GM18519 (cell line): ENCODE results near the gene MGAT4D.
"Not testable (repeated sequence)": the region's sequence is repeated elsewhere in the genome, so short reads cannot be mapped to it uniquely, and the experiment has no call there.

Source experiments
- ATAC-seq: cut with Tn5 transposase; IDR thresholded peaks from one replicate; pipeline ENCODE4 v1.9.1; 2021; ENCODE audit warnings: mild to moderate bottlenecking, moderate library complexity; ENCODE audit not compliant: unreplicated experiment, low FRiP score

MGAT4D gene

GRCh38 chr4:140497747-140498636, at the start of gene MGAT4D:
Gene MGAT4D (minus strand): TSS chr4:140498293. CDS start chr4:140498222, 71 bp downstream.
- ATAC-seq: no peak

- no peak for ATAC-seq
These were observed 35.9 kb upstream of the MGAT4D start for GRCh38 chr4:140533951-140534480.

- no peak for ATAC-seq
These were observed 31.3 kb upstream of the MGAT4D start for GRCh38 chr4:140529434-140529833.

GRCh38 chr4:140523857-140524742, 26.0 kb upstream of the MGAT4D start, which contains the start of gene ELMOD2:
Gene ELMOD2 (plus strand): TSS chr4:140524168. CDS start chr4:140525429, 1,261 bp downstream.
- ATAC-seq: peak; percentile 100

GRCh38 chr4:140523370-140523856, 25.3 kb upstream of the MGAT4D start:
- no peak for ATAC-seq

- no peak for ATAC-seq
These were observed 17.3 kb upstream of the MGAT4D start for GRCh38 chr4:140515423-140515822.

GRCh38 chr4:140513765-140514164, 15.7 kb upstream of the MGAT4D start:
- ATAC-seq: not testable (repeated sequence)

GRCh38 chr4:140504261-140504660, 6.2 kb upstream of the MGAT4D start:
- no peak for ATAC-seq

- no peak for ATAC-seq
These were observed 1.3 kb upstream of the MGAT4D start for GRCh38 chr4:140499391-140499790.

GRCh38 chr4:140497405-140497746, 717 bp downstream of the MGAT4D start:
- no peak for ATAC-seq

- ATAC-seq: no peak
These were observed 12.2 kb downstream of the MGAT4D start for GRCh38 chr4:140485939-140486338.

GRCh38 chr4:140483445-140483844, 14.6 kb downstream of the MGAT4D start:
- no peak for ATAC-seq

- no peak for ATAC-seq
These were observed 25.9 kb downstream of the MGAT4D start for GRCh38 chr4:140472156-140472555.

- no peak for ATAC-seq
These were observed 28.0 kb downstream of the MGAT4D start for GRCh38 chr4:140469791-140470733.

GRCh38 chr4:140466146-140466545, 31.9 kb downstream of the MGAT4D start:
- no peak for ATAC-seq

- no peak for ATAC-seq
These were observed 34.5 kb downstream of the MGAT4D start for GRCh38 chr4:140463614-140464013.

- no peak for ATAC-seq
These were observed 34.9 kb downstream of the MGAT4D start for GRCh38 chr4:140463182-140463581.

- no peak for ATAC-seq
These were observed 47.7 kb downstream of the MGAT4D start for GRCh38 chr4:140450352-140450751.

GRCh38 chr4:140448830-140449229, 49.3 kb downstream of the MGAT4D start:
- ATAC-seq: no peak

- no peak for ATAC-seq
These were observed 49.9 kb downstream of the MGAT4D start for GRCh38 chr4:140448162-140448561.
